ENCODE measurements around the gene TMEM108.

TMEM108 gene

DNA sequence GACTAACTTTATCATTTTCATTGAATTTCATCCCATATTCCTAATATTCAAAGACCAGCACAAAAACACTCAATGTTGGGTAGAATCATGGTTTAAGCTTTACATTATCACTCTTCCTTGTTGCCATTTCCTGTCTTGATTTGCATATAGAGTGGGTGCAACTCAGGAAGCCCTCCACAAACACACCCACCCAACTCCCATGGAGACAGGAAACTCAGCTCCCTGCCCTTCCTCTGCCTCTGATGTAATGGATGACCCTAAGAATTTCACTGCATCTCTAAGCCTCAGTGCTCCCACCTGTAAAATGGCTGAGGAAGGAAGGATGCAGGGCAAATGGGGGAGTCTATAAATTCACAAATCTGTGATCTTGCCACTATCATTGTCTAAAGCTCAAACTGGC is 263.5 kb downstream of the TMEM108 start:
- H3K4me3 ChIP-seq (ENCODE audit: low read depth, low read length), result no peak overlapping the region

DNA sequence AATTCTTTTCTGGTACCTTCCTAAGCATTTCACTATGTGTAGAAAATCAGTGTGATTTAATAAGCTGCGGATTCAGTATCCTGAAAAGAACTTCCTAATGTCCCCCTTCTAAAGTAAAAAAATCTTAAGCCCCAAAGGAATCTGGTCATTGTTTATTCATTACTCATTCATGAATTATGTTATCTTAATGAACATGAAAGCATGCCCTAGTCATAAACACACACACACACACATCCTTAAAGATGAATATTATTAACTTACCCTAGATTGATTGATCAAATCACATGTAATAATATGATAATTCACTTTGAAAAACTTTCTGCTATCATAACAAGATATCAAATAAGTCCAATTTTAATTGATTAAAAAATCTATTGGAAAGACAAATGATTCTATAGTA is 265.2 kb downstream of the TMEM108 start:
- H3K4me3 ChIP-seq (ENCODE audit: low read depth, low read length), result no peak overlapping the region

GRCh38 chr3:133317866-133318265 is 279.7 kb downstream of the TMEM108 start:
- H3K4me3 ChIP-seq (ENCODE audit: low read depth, low read length), result no peak overlapping the region

- no peak overlapping the region for H3K4me3 ChIP-seq (ENCODE audit: low read depth, low read length)
Measured at GRCh38 chr3:133328373-133328772, 290.2 kb downstream of the TMEM108 start.

DNA sequence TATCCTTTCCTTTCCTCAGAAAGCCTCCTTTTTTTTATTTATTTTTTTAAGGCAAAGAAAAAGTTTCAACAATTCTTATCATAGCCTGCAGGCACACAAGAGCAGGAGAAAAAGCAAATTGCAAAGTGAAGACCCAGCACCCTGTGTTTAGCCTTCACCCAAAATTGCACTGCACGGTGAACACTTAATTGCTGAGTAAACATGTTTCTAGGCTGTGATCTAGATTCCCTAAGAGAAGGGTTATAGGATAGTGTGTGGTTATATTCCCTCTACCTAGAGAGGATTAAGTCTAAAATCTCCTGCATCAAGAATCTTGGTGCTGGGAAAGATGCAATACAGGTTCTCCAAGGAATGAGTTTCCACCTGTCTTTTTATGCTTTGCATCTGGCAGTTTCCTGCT is 291.4 kb downstream of the TMEM108 start:
- H3K4me3 ChIP-seq (ENCODE audit: low read depth, low read length), result no peak overlapping the region

DNA sequence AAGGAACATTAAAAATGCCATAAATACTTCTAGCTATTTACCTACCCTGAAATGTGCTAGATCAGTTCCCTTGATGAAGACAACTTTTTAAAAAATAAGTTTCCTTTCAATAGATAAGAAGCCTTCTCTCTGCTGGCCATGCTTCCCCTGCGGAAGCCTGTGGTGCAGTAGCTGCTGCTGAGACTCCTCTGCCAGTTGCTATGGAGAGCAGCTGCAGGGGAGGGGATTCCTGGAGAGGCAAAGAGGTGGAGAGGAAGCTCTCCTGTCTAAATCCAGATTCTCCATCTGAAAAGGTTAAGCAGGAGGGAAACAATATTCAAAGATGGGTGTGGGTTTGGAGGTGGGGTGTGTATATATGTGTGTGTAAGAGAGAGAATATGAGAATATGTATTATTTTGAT is 291.9 kb downstream of the TMEM108 start:
- H3K4me3 ChIP-seq (ENCODE audit: low read depth, low read length), result no peak overlapping the region

DNA sequence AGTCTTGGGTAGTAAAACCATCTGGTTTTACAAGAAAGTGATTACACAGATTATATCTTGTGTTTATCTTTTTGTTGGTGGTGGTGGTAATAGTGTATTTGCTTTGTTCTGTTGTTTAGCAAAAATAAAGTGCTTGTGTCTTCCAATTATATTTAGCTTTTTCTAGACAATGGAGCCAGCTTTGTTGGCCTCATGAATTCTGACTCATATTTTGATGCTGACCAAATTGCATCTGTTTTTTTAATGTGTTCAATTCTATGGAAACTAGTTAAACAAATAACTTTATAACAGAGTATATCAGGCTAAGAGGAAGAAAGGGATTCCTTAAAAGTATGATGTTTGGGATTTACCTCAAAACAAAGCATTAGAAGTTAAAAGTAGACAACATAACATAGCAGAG is 292.3 kb downstream of the TMEM108 start:
- no peak overlapping the region for H3K4me3 ChIP-seq (ENCODE audit: low read depth, low read length)

GRCh38 chr3:133354721-133355120 is 316.5 kb downstream of the TMEM108 start:
- no peak overlapping the region for H3K4me3 ChIP-seq (ENCODE audit: low read depth, low read length)

- no peak overlapping the region for H3K4me3 ChIP-seq (ENCODE audit: low read depth, low read length)
Measured at GRCh38 chr3:133360476-133360875, 322.3 kb downstream of the TMEM108 start.

DNA sequence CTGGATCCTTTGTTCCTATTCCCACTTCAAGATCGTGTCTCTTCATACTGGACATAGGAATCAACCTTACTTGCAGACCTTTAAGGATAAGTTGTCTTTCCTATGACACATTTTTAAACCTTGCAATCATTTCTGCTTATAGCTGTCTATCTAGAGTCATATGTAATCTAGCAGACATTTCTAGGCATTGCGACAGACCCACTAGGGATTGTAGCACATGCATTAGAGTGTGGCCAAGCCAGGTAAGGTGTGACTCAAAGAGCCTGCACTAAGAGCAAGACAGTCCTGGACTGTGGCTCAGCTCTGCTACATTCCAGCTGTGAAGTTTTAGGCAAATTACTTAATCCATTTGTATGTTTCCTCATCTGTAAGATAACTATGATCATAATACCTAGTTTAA is 322.8 kb downstream of the TMEM108 start:
- H3K4me3 ChIP-seq (ENCODE audit: low read depth, low read length), result no peak overlapping the region

DNA sequence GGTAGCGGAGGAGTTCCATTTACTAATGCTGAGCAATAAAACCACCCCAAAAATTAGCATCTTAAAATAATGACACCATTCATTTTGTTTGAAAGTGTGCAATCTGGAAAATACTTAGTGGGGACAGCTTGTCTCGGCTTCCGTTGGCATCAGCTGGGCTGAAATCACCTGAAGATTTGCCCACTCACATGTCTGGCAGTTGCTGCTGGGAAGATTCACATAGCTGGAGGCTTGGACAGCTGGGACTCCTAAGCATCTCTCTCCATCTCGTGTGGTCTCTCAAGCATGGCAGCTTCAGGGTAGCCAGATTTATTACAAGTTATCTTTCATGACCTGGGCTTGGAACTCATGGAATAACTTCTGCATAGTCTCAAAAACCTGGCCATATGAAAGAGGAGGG is 323.2 kb downstream of the TMEM108 start:
- H3K4me3 ChIP-seq (ENCODE audit: low read depth, low read length), result no peak overlapping the region

GRCh38 chr3:133362539-133362938 is 324.3 kb downstream of the TMEM108 start:
- no peak overlapping the region for H3K4me3 ChIP-seq (ENCODE audit: low read depth, low read length)

GRCh38 chr3:133364704-133365103 is 326.5 kb downstream of the TMEM108 start:
- no peak overlapping the region for H3K4me3 ChIP-seq (ENCODE audit: low read depth, low read length)

DNA sequence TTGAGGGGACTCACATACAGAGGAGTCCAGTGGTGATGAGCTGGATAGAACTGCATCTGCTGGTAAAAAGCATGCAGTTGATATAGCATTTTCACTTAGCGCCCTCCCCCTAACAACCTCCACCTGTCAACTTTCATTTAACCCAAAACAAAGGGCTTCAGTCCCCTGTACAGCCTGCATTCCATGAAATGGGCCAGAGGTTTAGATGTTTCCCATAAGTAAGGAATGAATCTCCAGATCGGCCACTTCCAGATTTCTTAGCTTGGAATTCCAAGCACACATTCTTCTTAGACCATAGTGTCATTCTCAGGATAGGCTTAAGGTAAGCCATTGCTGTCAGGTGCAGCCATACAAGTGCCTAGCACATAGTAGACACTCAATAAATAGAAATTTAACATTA is 328.7 kb downstream of the TMEM108 start:
- no peak overlapping the region for H3K4me3 ChIP-seq (ENCODE audit: low read depth, low read length)

DNA sequence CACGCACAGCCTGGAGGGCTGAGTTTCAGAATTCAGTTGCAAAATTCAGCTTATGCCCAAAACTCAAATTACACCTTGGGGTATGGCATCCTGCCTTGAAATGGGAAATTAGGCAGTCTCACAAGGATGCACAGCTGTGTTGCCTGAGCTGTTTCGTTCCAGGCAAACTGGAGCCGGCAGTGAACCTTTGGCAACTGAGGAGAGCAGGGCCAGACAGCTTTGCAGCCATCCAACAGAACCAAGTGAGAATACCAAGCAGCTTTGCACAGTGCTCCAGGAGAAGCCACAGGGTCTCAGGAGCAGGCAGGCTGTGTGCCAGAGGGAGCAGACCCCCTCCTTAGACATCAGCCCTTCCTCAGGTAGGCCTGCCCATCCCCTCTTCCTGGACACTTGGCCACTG is 329.2 kb downstream of the TMEM108 start:
- H3K4me3 ChIP-seq (ENCODE audit: low read depth, low read length), result no peak overlapping the region

DNA sequence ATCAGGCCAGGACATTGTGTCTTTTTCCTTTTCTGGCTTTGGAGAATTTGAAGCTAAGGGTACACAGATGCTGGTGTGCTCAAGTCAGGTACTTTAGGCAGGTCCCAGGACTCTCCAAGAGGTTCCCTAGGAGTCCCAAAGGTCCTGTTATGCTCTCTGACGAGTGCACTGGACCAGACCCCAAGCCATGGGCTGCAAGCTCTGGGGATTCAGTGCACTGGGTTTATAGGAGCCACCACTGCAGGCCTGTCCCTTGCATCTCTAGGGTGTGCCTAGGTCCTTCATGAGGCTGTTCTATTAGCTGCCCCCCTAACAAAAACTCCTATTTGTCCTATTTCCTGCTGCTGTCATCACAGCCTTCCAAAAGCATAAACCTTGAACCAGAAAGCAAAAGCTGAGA is 329.8 kb downstream of the TMEM108 start:
- H3K4me3 ChIP-seq (ENCODE audit: low read depth, low read length), result no peak overlapping the region

DNA sequence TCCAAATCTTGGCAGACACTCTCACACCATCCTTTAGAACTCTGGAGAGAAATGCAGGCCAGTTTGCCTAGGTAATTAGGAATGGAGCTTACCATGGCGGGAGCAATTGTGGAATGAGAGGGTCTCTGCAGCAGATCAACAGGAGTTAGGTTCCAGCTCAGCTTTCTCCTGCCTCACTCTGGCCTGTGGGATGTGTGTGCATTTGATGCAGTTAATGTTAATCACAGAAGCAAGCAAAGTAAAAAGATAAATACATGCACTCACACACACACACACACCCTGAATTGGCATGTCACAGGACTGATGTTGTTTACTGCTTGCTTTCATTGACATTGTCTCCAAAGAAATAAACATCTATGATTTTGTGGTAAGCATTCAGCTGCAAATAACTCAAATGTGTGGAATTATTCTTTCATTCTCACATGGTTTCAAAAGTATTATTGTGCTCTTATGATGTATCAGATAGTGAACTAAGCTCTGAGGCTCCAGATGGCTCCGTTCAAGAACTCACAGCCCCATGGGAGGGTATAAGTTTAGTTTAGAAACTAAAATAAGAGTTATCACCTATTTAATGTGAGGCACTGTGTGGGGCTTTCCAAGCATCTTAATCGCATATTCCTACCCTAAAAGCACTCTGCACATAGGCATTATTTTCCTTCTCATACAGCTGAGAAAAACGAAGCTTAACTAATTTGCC is 330.3 kb downstream of the TMEM108 start:
- H3K4me3 ChIP-seq (ENCODE audit: low read depth, low read length), result no peak overlapping the region

GRCh38 chr3:133369068-133369440 is 330.9 kb downstream of the TMEM108 start:
- H3K4me3 ChIP-seq (ENCODE audit: low read depth, low read length), result no peak overlapping the region

GRCh38 chr3:133371181-133371580 is 333.0 kb downstream of the TMEM108 start:
- H3K4me3 ChIP-seq (ENCODE audit: low read depth, low read length), result no peak overlapping the region

DNA sequence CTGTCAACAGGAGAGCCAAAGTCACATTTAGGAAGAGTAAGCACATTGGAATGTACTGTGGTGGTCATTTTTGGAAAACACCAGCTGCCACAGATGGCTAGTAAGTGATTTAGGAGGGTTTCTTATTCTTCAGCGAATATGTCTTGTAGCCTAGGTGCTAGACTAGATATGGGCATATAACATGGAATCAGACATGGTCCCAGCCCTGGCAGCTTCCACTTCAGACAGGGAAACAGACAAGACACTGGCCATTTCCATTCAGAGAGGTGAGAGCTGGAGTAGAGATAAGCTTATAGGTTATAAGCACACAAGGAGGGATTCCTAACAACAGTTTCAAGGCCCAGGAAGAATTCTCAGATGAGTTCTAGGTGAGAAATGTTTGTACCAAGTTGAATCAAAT is 333.5 kb downstream of the TMEM108 start:
- H3K4me3 ChIP-seq (ENCODE audit: low read depth, low read length), result no peak overlapping the region

- H3K4me3 ChIP-seq (ENCODE audit: low read depth, low read length), result no peak overlapping the region
Measured at GRCh38 chr3:133374708-133375402, 336.7 kb downstream of the TMEM108 start.

DNA sequence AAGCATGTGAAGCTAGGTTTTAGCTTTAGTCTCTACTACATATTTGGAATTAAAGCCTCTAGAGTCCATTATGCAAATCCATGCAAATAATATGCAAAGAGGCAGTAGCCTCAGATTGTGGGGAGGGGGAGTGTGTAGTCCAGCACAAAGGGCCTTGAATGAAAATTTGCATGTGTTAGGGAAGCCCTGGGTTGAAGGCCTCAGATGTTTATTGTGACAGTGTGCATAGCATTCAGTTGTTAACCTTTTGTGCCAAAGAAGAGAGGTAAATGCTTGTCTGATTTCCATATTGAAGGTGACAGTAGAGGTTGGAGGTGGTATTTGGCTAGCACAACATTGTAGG is 337.2 kb downstream of the TMEM108 start:
- no peak overlapping the region for H3K4me3 ChIP-seq (ENCODE audit: low read depth, low read length)

DNA sequence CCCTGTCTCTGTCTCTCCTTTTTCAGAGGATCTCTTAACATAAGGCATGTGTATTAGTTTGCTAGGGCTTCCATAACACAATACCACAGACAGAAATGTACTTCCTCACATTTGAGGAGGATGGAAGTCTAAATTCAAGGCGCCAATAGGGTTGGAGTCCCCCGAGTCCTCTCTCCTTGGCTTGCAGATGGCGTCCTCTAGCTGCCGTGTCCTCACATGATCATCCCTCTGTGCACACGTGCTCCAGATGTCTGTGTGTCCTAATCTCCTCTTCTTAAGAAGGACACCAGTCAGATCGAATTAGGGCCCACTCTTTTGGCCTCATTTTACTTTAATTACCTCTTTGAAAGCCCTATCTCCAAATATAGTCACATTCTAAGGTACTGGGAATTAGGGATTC is 338.6 kb downstream of the TMEM108 start:
- no peak overlapping the region for H3K4me3 ChIP-seq (ENCODE audit: low read depth, low read length)
